Neural progenitor cell (in vitro differentiated cells): ENCODE measurements around the gene SPTBN4.

Experiments used
- CTCF ChIP-seq: fragments of 200-600 bp; sonication (generic); IDR thresholded peaks from 2 replicates; pipeline ENCODE4 v1.5.1; 2017; ENCODE audit warnings: antibody characterized with exemption, mild to moderate bottlenecking
- EZH2phosphoT487 ChIP-seq: fragments of 200-600 bp; sonication (generic); IDR thresholded peaks from 2 replicates; pipeline ENCODE4 v1.6.1; 2017; ENCODE audit warnings: antibody characterized with exemption

- TF ChIP-seq CTCF (no peak), EZH2phosphoT487 (no peak)
Observed at GRCh38 chr19:40524655-40525054, 57.9 kb downstream of the SPTBN4 start.
